HG02610 (cell line): ENCODE measurements around the gene MBOAT1.
"Not testable (repeated sequence)": the region's sequence is repeated elsewhere in the genome, so short reads cannot be mapped to it uniquely, and the experiment has no call there.

ENCODE experiments used
- ATAC-seq: cut with Tn5 transposase; IDR thresholded peaks from one replicate; pipeline ENCODE4 v1.9.1; 2021; ENCODE audit warnings: mild to moderate bottlenecking, moderate library complexity; ENCODE audit not compliant: unreplicated experiment

Gene MBOAT1, protein sequence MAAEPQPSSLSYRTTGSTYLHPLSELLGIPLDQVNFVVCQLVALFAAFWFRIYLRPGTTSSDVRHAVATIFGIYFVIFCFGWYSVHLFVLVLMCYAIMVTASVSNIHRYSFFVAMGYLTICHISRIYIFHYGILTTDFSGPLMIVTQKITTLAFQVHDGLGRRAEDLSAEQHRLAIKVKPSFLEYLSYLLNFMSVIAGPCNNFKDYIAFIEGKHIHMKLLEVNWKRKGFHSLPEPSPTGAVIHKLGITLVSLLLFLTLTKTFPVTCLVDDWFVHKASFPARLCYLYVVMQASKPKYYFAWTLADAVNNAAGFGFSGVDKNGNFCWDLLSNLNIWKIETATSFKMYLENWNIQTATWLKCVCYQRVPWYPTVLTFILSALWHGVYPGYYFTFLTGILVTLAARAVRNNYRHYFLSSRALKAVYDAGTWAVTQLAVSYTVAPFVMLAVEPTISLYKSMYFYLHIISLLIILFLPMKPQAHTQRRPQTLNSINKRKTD

GRCh38 chr6:20212392-20213111 lies at the start of gene MBOAT1:
Gene MBOAT1 (minus strand): TSS chr6:20212469. CDS start chr6:20212234, 235 bp downstream.
- ATAC-seq = peak; percentile 87

DNA sequence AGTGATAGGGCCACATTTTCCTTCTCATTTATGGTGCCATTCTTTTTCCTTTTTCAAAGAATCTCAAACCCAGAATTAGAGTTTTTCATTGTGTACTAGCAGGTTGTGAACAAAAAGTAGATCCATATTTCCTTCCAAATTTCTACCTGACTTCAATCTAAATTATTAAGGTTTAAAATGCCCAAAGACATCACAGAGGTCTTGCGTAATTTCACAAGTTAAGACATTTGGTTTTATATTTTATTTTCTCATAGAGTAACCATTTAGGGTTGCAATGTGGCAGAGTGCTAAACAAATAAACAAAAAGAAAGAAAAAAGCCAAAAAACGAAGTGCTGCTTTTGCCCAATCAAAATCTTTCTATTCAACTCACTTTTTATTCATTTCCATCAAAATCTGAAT lies 49.4 kb upstream of the MBOAT1 start:
- no peak for ATAC-seq

DNA sequence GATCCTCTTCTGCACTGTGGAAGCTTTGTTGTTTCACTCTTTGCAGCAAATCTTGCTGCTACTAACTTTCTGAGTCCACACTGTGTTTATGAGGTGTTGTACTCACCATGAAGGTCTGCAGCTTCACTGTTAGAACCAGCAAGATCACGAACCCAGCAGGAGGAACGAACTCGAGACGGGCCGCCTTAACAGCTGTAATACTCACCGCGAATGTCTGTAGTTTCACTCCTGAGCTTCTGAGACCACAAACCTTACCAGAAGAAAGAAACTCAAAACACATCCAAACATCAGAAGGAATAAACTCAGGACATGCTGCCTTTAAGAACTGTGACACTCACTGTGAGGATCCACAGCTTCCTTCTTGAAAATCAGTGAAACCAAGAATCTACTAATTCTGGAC lies 48.1 kb upstream of the MBOAT1 start:
- ATAC-seq = no peak

- no peak for ATAC-seq
Measured at GRCh38 chr6:20259316-20260049, 47.2 kb upstream of the MBOAT1 start.

GRCh38 chr6:20255428-20255827 lies 43.2 kb upstream of the MBOAT1 start:
- ATAC-seq = no peak

- ATAC-seq = no peak
Measured at GRCh38 chr6:20254295-20254694, 42.0 kb upstream of the MBOAT1 start.

GRCh38 chr6:20253021-20253420 lies 40.8 kb upstream of the MBOAT1 start:
- no peak for ATAC-seq

GRCh38 chr6:20252311-20252710 lies 40.0 kb upstream of the MBOAT1 start:
- ATAC-seq = no peak

DNA sequence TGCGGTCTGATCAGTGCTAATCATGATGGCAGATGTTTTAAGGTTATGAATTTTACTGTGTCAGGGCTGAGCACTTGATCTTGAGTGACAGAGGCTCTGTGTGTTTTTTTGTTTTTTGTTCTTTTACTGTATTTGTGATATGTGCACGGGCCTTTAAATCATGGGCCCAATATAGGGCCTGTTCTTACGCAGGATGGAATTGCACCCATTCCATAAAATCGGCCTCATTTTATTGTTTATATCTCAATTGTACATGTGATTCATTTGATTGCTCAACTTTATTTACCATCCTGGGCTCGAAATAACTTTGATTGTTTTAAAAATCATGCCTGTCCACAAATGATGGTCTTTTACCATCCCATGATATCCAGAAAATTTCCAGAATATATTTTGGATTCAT lies 39.3 kb upstream of the MBOAT1 start:
- no peak for ATAC-seq

GRCh38 chr6:20246125-20246524 lies 33.9 kb upstream of the MBOAT1 start:
- ATAC-seq = no peak

DNA sequence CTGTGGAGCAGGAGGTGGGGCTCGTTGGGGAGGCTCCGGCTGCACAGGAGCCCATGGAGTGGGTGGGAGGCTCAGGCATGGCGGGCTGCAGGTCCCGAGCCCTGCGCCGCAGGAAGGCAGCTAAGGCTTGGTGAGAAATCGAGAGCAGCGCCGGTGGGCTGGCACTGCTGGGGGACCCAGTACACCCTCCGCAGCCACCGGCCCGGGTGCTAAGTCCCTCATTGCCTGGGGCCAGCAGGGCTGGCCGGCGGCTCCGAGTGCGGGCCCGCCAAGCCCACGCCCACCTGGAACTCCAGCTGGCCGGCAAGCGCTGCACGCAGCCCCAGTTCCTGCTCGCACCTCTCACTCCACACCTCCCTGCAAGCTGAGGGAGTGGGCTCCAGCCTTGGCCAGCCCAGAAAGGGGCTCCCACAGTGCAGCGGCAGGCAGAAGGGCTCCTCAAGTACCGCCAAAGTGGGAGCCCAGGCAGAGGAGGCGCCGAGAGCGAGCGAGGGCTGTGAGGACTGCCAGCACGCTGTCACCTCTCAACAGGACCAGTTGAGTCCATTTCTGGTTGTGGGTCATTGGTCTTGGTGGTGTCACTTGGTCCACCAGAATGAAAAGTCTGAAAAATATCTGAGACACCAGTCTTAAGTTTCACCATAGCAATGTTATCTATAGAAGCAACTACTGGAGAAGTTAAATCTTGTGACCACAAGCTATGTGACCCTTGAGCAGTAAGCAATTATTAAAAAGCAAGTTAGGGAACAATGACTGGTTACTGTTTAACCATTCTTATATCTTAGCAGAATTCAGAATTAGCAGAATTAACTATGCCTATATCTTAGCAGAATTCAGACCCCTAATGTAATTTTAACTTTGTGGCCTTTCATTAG lies 32.8 kb upstream of the MBOAT1 start:
- ATAC-seq = not testable (repeated sequence)

GRCh38 chr6:20243288-20243687 lies 31.0 kb upstream of the MBOAT1 start:
- ATAC-seq = no peak

GRCh38 chr6:20242397-20242796 lies 30.1 kb upstream of the MBOAT1 start:
- no peak for ATAC-seq

DNA sequence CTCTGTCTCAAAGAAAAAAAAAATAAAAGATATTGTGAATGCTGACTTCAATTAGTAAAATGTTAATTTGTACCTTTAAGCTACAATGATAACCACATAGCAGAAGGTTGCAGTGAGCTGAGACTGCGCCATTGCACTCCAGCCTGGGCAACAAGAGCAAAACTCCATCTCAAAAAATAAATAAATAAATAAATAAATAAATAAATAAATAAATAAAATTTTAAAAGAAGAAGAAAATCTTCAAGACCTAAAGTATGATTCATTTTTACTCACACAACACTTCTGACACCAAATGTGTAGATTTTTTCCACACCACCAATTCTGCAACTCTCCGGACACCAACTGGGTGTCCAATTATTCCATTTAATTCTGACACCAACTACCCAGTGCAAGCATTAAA lies 28.8 kb upstream of the MBOAT1 start:
- no peak for ATAC-seq

GRCh38 chr6:20238688-20239587 lies 26.7 kb upstream of the MBOAT1 start:
- no peak for ATAC-seq

- no peak for ATAC-seq
Measured at GRCh38 chr6:20237677-20238460, 25.6 kb upstream of the MBOAT1 start.

DNA sequence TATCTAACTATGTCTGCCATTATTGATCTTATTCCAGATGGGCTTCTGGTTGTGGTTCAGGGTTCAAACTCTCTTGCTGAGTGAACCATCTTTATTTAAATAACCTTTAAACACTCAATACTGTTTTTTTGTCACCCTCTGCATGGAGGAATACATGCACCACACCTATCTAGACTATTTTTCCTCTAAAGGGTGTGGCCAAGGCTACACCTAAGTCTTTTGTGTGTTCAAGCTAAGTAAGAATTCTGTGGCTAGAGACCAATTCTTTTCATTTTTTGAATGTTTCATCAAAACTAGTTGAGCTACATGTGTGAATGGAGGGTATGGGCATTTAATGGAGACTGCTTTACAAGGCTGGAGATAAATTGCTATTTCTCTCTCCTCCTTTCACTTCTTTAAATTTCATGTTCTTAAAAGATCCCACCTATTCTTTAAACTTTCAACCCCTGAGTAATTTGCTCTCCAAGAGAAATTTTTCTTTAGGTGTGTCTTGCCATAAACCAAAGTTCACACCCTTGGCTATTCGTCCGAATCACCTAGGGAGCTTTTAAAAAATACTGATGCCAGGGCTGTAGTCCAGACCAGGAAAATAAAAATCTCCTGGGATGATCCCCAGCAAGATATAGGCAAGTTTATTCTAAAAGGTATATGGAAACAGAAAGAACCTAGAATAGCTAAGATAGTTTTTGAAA lies 24.8 kb upstream of the MBOAT1 start:
- ATAC-seq = no peak

- ATAC-seq = no peak
Measured at GRCh38 chr6:20236344-20236743, 24.1 kb upstream of the MBOAT1 start.
